ENCODE data around the gene SLC16A4.

- TF ChIP-seq EZH2 (IDR thresholded peaks at IDR 0.05; ENCODE audit: insufficient read depth, poor library complexity, severe bottlenecking) (no peak), EZH2phosphoT487 (IDR thresholded peaks at IDR 0.05; ENCODE audit: insufficient read depth, low read depth) (no peak)
Observed at GRCh38 chr1:110318046-110318445, 72.8 kb downstream of the SLC16A4 start.
